WI38 (cell line): Measurements from ENCODE around the gene SLC45A1.

Experiments used
- H3K4me3 ChIP-seq: 2 replicates; pipeline ENCODE4 v1.5.1; 2011; ENCODE audit warnings: low read depth, mild to moderate bottlenecking, control low read depth, low read length
- TF ChIP-seq, protein P1 (sequence below): IDR thresholded peaks from 2 replicates; pipeline ENCODE4 v1.5.1; 2012; ENCODE audit warnings: low read depth, mild to moderate bottlenecking, control low read depth, low read length

Gene SLC45A1

DNA sequence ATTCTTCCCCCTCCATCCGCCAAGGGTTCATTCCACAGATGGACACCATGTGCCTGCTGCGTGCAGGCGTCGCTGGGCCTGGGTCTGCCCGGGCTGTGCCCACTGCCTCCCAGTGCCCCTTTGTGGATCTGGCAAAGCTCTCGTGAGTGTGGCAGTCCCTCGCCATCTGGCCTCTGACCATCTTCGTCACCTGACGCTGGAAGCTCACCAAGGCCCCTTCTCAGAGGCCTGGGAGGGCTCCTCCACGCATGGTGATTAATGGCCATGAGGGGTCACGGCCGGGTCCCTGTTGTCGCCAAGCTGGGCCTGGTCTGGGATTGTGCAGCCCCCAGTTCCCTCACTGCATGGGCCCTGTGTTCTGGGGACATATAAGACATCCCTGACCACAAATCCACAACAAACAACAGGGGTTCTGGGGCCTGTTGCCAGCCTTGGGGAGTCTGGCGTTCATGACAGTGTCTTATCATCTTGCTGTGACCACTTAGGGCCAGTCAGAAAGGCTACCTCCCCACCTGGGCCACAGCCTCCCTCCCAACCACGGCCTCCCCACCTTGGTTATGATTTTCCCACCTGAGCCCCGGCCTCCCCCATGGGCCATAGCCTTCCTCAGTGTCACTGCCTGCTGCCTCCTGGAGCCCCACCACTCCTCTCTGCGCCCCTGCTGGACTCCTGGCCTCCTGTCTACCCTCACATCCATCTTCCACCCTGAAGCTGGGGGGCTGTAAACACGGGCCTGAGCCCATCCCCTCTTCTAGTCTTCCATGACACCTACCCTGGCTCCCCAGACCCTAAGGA, 27.9 kb downstream of the SLC45A1 start:
- TF ChIP-seq, protein P1, sequence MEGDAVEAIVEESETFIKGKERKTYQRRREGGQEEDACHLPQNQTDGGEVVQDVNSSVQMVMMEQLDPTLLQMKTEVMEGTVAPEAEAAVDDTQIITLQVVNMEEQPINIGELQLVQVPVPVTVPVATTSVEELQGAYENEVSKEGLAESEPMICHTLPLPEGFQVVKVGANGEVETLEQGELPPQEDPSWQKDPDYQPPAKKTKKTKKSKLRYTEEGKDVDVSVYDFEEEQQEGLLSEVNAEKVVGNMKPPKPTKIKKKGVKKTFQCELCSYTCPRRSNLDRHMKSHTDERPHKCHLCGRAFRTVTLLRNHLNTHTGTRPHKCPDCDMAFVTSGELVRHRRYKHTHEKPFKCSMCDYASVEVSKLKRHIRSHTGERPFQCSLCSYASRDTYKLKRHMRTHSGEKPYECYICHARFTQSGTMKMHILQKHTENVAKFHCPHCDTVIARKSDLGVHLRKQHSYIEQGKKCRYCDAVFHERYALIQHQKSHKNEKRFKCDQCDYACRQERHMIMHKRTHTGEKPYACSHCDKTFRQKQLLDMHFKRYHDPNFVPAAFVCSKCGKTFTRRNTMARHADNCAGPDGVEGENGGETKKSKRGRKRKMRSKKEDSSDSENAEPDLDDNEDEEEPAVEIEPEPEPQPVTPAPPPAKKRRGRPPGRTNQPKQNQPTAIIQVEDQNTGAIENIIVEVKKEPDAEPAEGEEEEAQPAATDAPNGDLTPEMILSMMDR = no peak
- no peak overlapping the region for H3K4me3 ChIP-seq

DNA sequence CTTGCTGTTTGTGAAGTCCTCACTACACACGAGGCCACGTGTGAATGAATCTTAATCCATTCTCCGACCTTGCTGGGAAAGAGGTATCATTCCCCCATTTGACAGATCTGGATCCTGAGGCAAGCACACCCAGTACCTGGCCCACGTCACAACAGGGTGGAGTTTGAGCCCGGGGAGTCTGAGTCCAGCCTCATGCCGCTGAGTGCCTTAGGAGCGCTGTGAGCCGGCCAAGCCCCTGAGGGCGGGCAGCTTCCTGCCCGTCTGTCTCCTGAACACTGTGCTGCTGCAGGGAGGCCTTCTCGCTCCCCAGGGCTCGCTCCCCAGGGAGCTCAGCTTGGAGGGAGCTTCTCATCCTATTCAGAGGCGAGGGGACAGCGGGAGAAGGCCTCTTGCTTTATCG, 29.7 kb downstream of the SLC45A1 start:
- no peak overlapping the region for H3K4me3 ChIP-seq
- TF ChIP-seq, protein P1 = no peak

DNA sequence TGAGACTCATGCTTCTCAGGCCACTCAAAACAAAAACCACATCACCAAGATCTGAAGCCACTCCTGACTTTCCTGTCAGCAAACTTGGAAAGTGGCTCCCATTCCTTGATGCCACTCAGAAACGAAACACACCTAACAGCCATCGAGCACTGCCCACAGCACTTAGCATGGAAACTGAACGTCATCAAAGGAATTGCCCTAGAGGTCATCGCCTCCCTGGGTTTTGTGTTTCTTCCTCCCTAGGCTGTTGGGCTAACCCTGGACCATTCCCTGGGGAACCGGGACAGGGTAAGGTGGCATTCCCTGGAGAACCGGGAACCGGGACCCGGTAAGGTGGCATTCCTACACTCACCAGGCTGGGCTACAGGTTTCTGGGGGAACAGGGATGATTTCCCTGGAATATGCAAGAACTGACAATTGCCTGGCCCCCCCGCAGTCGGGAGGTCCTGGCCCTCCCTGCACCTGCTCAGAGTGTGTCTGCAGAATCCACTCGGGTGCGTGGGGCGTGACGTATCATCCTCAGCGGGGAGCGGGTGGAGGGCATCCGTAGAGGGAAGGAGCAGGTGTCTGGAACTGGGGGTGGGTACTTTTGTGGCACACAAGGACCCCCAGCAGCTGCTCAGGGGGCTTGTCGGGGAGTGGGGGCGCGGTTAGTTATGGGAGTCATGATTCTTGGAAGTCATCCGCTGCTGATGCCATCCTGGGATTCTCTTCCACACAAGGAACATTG, 30.3 kb downstream of the SLC45A1 start:
- H3K4me3 ChIP-seq = no peak overlapping the region

DNA sequence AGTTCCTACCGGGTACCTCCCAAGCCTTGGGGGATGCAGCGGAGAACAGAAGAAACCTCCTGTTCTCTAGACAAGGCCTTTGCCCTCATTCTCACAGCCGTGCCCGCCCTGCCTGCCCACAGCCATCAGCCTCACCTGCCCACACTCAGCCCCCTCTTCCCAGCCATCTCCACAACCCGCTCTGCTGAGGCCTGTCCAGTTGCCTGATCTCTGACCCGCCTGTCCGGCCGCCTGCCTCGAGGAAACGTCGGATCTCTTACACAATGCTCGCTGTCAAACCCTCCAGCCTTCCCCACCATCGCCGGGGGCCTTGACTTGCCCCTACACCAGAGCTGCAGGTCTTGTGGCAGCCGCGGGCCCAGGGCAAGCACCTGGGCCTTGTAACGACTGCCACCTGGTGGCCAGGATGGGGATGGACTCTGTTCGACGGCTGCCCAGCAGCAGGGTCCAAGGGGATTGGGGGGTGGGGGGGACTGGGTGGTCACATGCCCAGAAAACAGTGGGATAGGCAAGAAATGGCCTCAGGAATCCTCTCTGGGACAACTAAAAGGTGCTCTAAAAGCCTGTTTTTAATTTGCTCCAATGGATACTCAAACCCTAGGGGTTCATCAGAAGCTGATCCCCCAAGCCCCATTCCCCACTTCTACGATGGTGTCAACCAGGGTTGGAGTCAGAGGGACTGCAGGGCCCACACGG, 31.0 kb downstream of the SLC45A1 start:
- H3K4me3 ChIP-seq = no peak overlapping the region
- TF ChIP-seq, protein P1 = peak; percentile 64

More for the DNA sequence above, 30.3 kb downstream of the SLC45A1 start:
- TF ChIP-seq, protein P1 = no peak

DNA sequence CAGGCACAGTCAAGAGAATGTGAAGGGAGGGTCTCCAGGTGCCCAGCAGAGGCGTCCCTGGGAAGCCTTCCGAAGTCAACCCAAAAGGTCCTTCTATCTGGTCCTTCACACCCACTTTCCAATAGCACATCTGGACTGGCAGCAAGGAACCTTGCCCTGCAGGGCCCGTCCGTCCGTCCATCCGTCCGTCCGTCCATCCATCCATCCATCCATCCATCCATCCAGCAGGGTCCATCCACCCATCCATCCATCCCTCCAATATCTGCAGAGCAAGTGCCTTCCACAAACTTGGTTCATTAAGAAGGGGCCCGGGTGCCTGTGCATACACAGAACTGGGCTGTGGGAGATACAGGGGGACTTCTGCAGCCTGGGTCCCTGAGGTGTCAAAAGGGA, 31.6 kb downstream of the SLC45A1 start:
- TF ChIP-seq, protein P1 = no peak

DNA sequence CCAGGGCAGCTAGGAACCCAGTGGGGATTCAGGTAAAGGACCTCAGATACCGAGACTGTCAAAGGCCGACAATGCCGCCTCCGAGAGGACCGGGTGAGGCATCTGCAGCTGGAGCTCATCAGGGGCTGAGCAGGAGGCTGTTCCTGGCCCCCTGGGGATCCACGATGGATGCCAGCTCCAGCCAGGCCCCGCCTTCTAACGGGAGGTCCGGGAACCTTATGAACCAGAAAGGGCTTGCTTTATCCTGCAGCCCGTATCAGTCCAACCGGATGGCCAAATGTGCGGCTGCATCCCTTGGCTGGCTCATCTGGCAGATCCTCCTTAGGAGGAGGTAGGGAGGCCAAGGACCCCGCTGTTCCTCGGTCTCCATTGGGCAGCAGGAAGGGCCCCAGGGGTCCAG, 32.0 kb downstream of the SLC45A1 start:
- H3K4me3 ChIP-seq = no peak overlapping the region
- TF ChIP-seq, protein P1 = no peak

More for the DNA sequence above, 31.6 kb downstream of the SLC45A1 start:
- no peak overlapping the region for H3K4me3 ChIP-seq
